ENCODE data around the gene NPNT. TPM values are rescaled to one million over a fixed set of nuclear protein-coding genes. Genes with fewer than 3 reads are reported as not detected.

NPNT gene
- total and polyA plus RNA-seq, 4 donors = 47.1 to 354 (median 111) TPM

DNA sequence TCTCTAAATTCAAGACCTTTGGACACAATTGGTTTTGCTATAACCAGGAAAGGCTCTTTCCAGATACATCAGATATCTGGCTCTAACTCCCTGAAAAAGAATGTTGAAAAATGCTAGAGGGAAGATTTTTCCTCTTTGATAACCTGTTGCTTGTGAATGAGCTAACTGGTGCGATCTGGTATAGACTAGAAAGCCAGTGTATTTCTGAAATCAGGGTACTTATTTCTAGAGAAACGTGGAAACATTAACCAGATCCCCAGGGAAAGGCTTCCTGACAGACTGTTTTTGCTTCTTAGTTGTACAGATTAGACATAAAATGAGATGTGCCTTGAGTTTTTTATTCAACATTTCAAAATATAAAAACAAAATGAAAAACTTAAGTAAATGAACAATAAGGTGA, 107.7 kb downstream of the NPNT start:
- no peak for ATAC-seq (ENCODE audit: low FRiP score)

GRCh38 chr4:106010761-106011160, 115.5 kb downstream of the NPNT start:
- Histone ChIP-seq H3K4me1 (ENCODE audit: control insufficient read depth in 1 of 2, insufficient read depth in 2 of 2, low read length in 2 of 2) (no peaks in the 10 kb centered on the region), H3K4me3 (ENCODE audit: low read length in 2 of 2) (no peak overlapping the region), H3K36me3 (ENCODE audit: control insufficient read depth in 1 of 2, insufficient read depth in 2 of 2, low read length in 1 of 2) (no peaks in the 10 kb centered on the region), H3K27ac (ENCODE audit: low read depth in 1 of 2, low read length in 2 of 2) (no peak overlapping the region), H3K27me3 (ENCODE audit: control insufficient read depth in 1 of 2, insufficient read depth in 2 of 2, low read length in 1 of 2) (no peaks in the 10 kb centered on the region), H3K9me3 (ENCODE audit: control insufficient read depth, low read length) (no peaks in the 10 kb centered on the region)
- intact Hi-C loops (cut with DNase I) = no loop called here
- no peak for ATAC-seq (ENCODE audit: low FRiP score)
- WGBS, 2 donors = 76 to 82% methylated on average over 2 of the region's 2 CpGs
- DNase-seq = no peak

More for the DNA sequence above, 107.7 kb downstream of the NPNT start:
- 42 to 46% methylated on average over 2 of the region's 2 CpGs for WGBS, 2 donors
- H3K4me1 ChIP-seq (ENCODE audit: control insufficient read depth in 1 of 2, insufficient read depth in 2 of 2, low read length in 2 of 2) = no peaks in the 10 kb centered on the region
- DNase-seq = no peak
- H3K27me3 ChIP-seq (ENCODE audit: control insufficient read depth in 1 of 2, insufficient read depth in 2 of 2, low read length in 1 of 2) = no peaks in the 10 kb centered on the region
- H3K36me3 ChIP-seq (ENCODE audit: control insufficient read depth in 1 of 2, insufficient read depth in 2 of 2, low read length in 1 of 2) = no peaks in the 10 kb centered on the region
- intact Hi-C loops (cut with DNase I) = no loop called here
- H3K4me3 ChIP-seq (ENCODE audit: low read length in 2 of 2) = no peak overlapping the region
- H3K27ac ChIP-seq (ENCODE audit: low read depth in 1 of 2, low read length in 2 of 2) = no peak overlapping the region
- H3K9me3 ChIP-seq (ENCODE audit: control insufficient read depth, low read length) = no peaks in the 10 kb centered on the region

DNA sequence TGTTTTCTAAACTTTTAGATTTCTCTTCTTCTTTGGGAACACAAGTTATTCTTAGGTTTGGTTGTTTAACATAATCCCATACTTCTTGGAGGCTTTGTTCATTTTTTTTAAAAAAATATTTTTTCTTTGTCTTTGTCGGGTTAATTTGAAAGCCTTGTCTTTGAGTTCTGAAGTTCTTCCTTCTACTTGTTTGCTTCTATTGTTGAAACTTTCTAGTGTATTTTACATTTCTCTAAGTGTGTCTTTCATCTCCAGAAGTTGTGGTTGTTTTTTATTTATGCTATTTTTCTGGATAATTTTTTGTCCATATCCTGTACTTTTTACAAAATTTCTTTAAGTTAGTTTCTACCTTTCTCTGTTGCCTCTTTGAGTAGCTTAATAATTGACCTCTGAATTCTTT, 116.1 kb downstream of the NPNT start:
- intact Hi-C loops (cut with DNase I) = no loop called here
- H3K4me3 ChIP-seq (ENCODE audit: low read length in 2 of 2) = no peak overlapping the region
- no peaks in the 10 kb centered on the region for H3K9me3 ChIP-seq (ENCODE audit: control insufficient read depth, low read length)
- 96 to 97% methylated on average over 1 of the region's 1 CpG for WGBS, 2 donors
- no peaks in the 10 kb centered on the region for H3K27me3 ChIP-seq (ENCODE audit: control insufficient read depth in 1 of 2, insufficient read depth in 2 of 2, low read length in 1 of 2)
- H3K36me3 ChIP-seq (ENCODE audit: control insufficient read depth in 1 of 2, insufficient read depth in 2 of 2, low read length in 1 of 2) = no peaks in the 10 kb centered on the region
- no peak overlapping the region for H3K27ac ChIP-seq (ENCODE audit: low read depth in 1 of 2, low read length in 2 of 2)
- no peak for ATAC-seq (ENCODE audit: low FRiP score)
- no peaks in the 10 kb centered on the region for H3K4me1 ChIP-seq (ENCODE audit: control insufficient read depth in 1 of 2, insufficient read depth in 2 of 2, low read length in 2 of 2)
- DNase-seq = no peak

- H3K27ac ChIP-seq (ENCODE audit: low read depth in 1 of 2, low read length in 2 of 2) = no peak overlapping the region
- ATAC-seq (ENCODE audit: low FRiP score) = no peak
- no peak overlapping the region for H3K4me3 ChIP-seq (ENCODE audit: low read length in 2 of 2)
- H3K9me3 ChIP-seq (ENCODE audit: control insufficient read depth, low read length) = peaks cover 2% of the 10 kb centered on the region
- H3K36me3 ChIP-seq (ENCODE audit: control insufficient read depth in 1 of 2, insufficient read depth in 2 of 2, low read length in 1 of 2) = no peaks in the 10 kb centered on the region
- H3K27me3 ChIP-seq (ENCODE audit: control insufficient read depth in 1 of 2, insufficient read depth in 2 of 2, low read length in 1 of 2) = no peaks in the 10 kb centered on the region
- intact Hi-C loops (cut with DNase I) = no loop called here
- DNase-seq = no peak
- 62 to 72% methylated on average over 5 of the region's 5 CpGs for whole genome bisulfite sequencing, 2 donors
- H3K4me1 ChIP-seq (ENCODE audit: control insufficient read depth in 1 of 2, insufficient read depth in 2 of 2, low read length in 2 of 2) = no peaks in the 10 kb centered on the region
Observed at GRCh38 chr4:106017975-106018374, 122.7 kb downstream of the NPNT start.

GRCh38 chr4:106019771-106020170, 124.5 kb downstream of the NPNT start:
- intact Hi-C loops (cut with DNase I) = no loop called here
- H3K27ac ChIP-seq (ENCODE audit: low read depth in 1 of 2, low read length in 2 of 2) = no peak overlapping the region
- no peaks in the 10 kb centered on the region for H3K27me3 ChIP-seq (ENCODE audit: control insufficient read depth in 1 of 2, insufficient read depth in 2 of 2, low read length in 1 of 2)
- DNase-seq = no peak
- no peak overlapping the region for H3K4me3 ChIP-seq (ENCODE audit: low read length in 2 of 2)
- no peaks in the 10 kb centered on the region for H3K36me3 ChIP-seq (ENCODE audit: control insufficient read depth in 1 of 2, insufficient read depth in 2 of 2, low read length in 1 of 2)
- H3K9me3 ChIP-seq (ENCODE audit: control insufficient read depth, low read length) = peaks cover 2% of the 10 kb centered on the region
- no peaks in the 10 kb centered on the region for H3K4me1 ChIP-seq (ENCODE audit: control insufficient read depth in 1 of 2, insufficient read depth in 2 of 2, low read length in 2 of 2)
- no peak for ATAC-seq (ENCODE audit: low FRiP score)

Other genes with a start within 250 kb of the NPNT start
- gene INTS12, start 186.8 kb upstream of the NPNT start, total RNA-seq = 10 to 100 TPM; 19.2 to 21.4 TPM
- 10 to 100 TPM; 12.4 to 21.0 TPM for gene INTS12, start 186.8 kb upstream of the NPNT start, polyA plus RNA-seq
- gene GSTCD, start 186.7 kb upstream of the NPNT start, total RNA-seq = 1 to 10 TPM; 8.2 to 8.4 TPM
- gene GSTCD, start 186.7 kb upstream of the NPNT start, polyA plus RNA-seq = 1 to 10 TPM; 1.8 to 4.2 TPM